Hepatocyte (in vitro differentiated cells): Measurements from ENCODE around the gene AKAP12. TPM values are rescaled to one million over a fixed set of nuclear protein-coding genes. Genes with fewer than 3 reads are reported as not detected.
A peak's percentile ranks its signal among the peaks of the same experiment; 100 is the strongest.

Experiments
- DNase-seq: peaks from one replicate; pipeline ENCODE4 v3.0.0-alpha.2; 2016; ENCODE audit warnings: low spot score
- H2AFZ ChIP-seq: fragments of 200-600 bp; sonication (generic); 2 replicates; pipeline ENCODE4 v1.6.0; 2016; ENCODE audit warnings: antibody characterized with exemption, mild to moderate bottlenecking
- H3K27ac ChIP-seq: fragments of 200-600 bp; sonication (generic); 2 replicates; pipeline ENCODE4 v1.5.1; 2016; ENCODE audit warnings: mild to moderate bottlenecking
- H3K27me3 ChIP-seq: fragments of 200-600 bp; sonication (generic); 2 replicates; pipeline ENCODE4 v1.6.1; 2016
- H3K36me3 ChIP-seq: fragments of 200-600 bp; sonication (generic); replicated peaks from 2 replicates; pipeline ENCODE4 v1.5.1; 2016; ENCODE audit warnings: low read depth; ENCODE audit not compliant: insufficient read depth
- H3K4me1 ChIP-seq: fragments of 200-600 bp; sonication (generic); 2 replicates; pipeline ENCODE4 v1.5.1; 2016; ENCODE audit warnings: mild to moderate bottlenecking, moderate library complexity; ENCODE audit not compliant: insufficient read depth
- H3K4me2 ChIP-seq: fragments of 200-600 bp; sonication (generic); 2 replicates; pipeline ENCODE4 v1.6.0; 2016
- H3K4me3 ChIP-seq: fragments of 200-600 bp; sonication (generic); 2 replicates; pipeline ENCODE4 v1.5.1; 2016; ENCODE audit warnings: mild to moderate bottlenecking
- H3K79me2 ChIP-seq: fragments of 200-600 bp; sonication (generic); 2 replicates; pipeline ENCODE4 v1.6.0; 2017; ENCODE audit warnings: mild to moderate bottlenecking
- H3K9me2 ChIP-seq: fragments of 200-600 bp; sonication (generic); replicated peaks from 2 replicates; pipeline ENCODE4 v1.6.0; 2017; ENCODE audit warnings: mild to moderate bottlenecking; ENCODE audit not compliant: insufficient read depth
- H3K9me3 ChIP-seq: fragments of 200-600 bp; sonication (generic); 2 replicates; pipeline ENCODE4 v1.5.1; 2016; ENCODE audit warnings: low read depth, mild to moderate bottlenecking
- H4K20me1 ChIP-seq: fragments of 200-600 bp; sonication (generic); 2 replicates; pipeline ENCODE4 v1.6.0; 2016; ENCODE audit warnings: mild to moderate bottlenecking; ENCODE audit not compliant: insufficient read depth, poor library complexity, severe bottlenecking
- CTCF ChIP-seq: fragments of 200-600 bp; sonication (generic); IDR thresholded peaks from 2 replicates; pipeline ENCODE4 v1.5.1; 2016; ENCODE audit warnings: antibody characterized with exemption, mild to moderate bottlenecking; ENCODE audit not compliant: poor library complexity
- EZH2 ChIP-seq: fragments of 200-600 bp; sonication (generic); IDR thresholded peaks from 2 replicates; pipeline ENCODE4 v1.6.1; 2016; ENCODE audit warnings: antibody characterized with exemption, mild to moderate bottlenecking, borderline replicate concordance
- EZH2phosphoT487 ChIP-seq: fragments of 200-600 bp; sonication (generic); IDR thresholded peaks from one replicate; pipeline ENCODE4 v1.6.1; 2018; ENCODE audit warnings: antibody characterized with exemption, mild to moderate bottlenecking, low read depth, moderate library complexity; ENCODE audit not compliant: unreplicated experiment, severe bottlenecking
- WGBS: methylation state at CpG from one replicate; pipeline ENCODE4 v1.1.6; 2016; ENCODE audit warnings: low lambda C conversion rate; ENCODE audit errors: missing lambda C conversion rate; 5-methylcytosine and 5-hydroxymethylcytosine counted together
- polyA plus RNA-seq: library from polyadenylated mRNA; unstranded; fragments of >200 nt; fragmentation: Nextera tagmentation; extraction: Ambion mirVana; gene quantifications from 2 replicates; pipeline ENCODE4 v1.2.1, GENCODE V29; 2016
- total RNA-seq: library from RNA; depleted of rRNA; stranded (reverse); fragments of >200 nt; gene quantifications from 2 replicates; pipeline ENCODE4 v1.2.3, GENCODE V29; 2014

The AKAP12 gene
- total and polyA plus RNA-seq, 2 experiments from 2014 or later: 32.1 to 46.2 TPM

DNA sequence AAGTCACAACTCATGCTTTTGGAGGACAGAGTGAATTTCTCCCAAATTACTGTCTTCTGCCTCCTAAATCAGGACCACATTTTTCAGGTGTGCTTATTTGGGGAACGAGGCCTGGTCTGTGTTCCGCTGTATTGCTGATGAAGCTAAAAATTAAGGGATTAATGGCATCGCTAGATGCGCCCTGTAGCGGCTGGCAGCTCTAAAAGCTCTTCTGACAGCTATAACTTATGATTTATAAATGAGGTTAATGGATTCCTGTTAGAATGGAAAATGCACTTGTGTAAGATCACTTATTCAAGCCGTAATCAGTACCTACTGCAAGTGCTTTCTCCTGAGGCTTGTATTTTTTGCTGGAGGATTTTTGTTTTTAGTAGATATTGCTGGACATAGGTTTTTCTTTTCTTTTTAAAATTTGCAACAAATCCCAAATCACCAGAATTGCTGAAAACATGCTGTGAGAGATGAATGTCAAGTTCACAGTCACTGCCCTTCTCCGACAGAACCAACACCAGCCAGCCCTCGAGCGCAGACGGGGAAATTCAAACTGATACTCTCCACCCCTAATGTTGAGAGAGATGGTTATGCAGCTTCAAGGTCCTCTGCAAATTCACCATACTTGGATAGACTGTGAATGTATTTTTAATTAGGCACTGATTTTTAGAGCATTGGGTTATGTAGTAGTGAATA lies 49.1 kb downstream of the AKAP12 start:
- no peak for TF ChIP-seq EZH2
- TF ChIP-seq EZH2phosphoT487: no peak
- no peak for TF ChIP-seq CTCF
- DNase-seq: no peak
- no peaks in the 10 kb centered on the region for H3K79me2 ChIP-seq
- no peak overlapping the region for H2AFZ ChIP-seq
- no peaks in the 10 kb centered on the region for H3K9me3 ChIP-seq
- no peak overlapping the region for H3K4me2 ChIP-seq
- no peak overlapping the region for H3K27ac ChIP-seq
- no peaks in the 10 kb centered on the region for H4K20me1 ChIP-seq
- no peak overlapping the region for H3K4me3 ChIP-seq
- no peaks in the 10 kb centered on the region for H3K9me2 ChIP-seq
- no peaks in the 10 kb centered on the region for H3K27me3 ChIP-seq
- WGBS: 73% methylated on average over 10 of the region's 10 CpGs
- no peaks in the 10 kb centered on the region for H3K36me3 ChIP-seq
- H3K4me1 ChIP-seq: peaks cover 8% of the 10 kb centered on the region

- no peak overlapping the region for H3K27ac ChIP-seq
- no peak overlapping the region for H2AFZ ChIP-seq
- TF ChIP-seq EZH2 (no peak), EZH2phosphoT487 (no peak), CTCF (no peak)
- H3K9me2 ChIP-seq: no peaks in the 10 kb centered on the region
- H3K4me1 ChIP-seq: peaks cover 8% of the 10 kb centered on the region
- no peaks in the 10 kb centered on the region for H3K36me3 ChIP-seq
- H3K9me3 ChIP-seq: no peaks in the 10 kb centered on the region
- no peaks in the 10 kb centered on the region for H3K79me2 ChIP-seq
- no peak overlapping the region for H3K4me3 ChIP-seq
- no peak for DNase-seq
- H3K4me2 ChIP-seq: no peak overlapping the region
- H3K27me3 ChIP-seq: no peaks in the 10 kb centered on the region
- 93% methylated on average over 2 of the region's 2 CpGs for WGBS
- H4K20me1 ChIP-seq: no peaks in the 10 kb centered on the region
Measured at GRCh38 chr6:151289399-151290007, 49.7 kb downstream of the AKAP12 start.

DNA sequence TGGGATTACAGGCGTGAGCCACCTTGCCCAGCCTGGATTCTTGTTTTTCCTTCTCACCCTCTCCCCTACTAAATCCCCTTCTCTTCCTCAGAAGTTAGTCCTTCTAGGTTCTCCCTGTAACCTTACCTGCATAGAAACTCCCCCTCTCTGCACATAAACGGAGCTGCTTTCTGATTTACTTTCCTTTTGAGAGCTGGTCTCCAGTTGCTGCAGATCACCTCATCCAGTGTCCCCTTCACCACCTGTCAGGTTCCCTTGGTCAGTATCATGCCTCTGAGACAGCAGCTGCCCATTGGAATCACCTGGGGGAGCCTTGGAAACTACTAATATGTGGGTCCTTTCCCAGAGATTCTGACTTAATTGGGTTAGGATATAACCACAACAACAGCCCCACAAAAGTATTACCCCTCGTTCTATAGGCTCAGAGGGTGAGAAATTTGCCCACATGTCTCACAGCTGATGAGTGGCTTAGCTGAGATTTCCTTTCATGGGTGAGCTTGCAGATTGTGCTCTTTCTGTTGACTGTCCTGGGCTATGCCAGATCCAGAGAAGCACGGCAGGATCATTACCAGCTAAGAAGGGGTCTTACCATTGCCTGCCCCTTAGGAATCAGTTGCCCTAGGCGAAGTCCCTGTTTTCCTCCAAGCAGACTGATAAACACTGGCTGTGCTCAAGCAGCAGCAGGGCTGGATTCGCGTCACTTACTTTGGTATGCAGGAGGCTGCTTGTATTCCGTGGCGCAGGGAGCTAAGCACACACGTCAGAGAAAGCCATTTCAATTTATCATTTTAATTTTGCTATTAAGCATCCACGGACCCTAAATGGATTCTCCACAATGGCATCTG lies 51.3 kb downstream of the AKAP12 start:
- Histone ChIP-seq H3K27me3 (no peaks in the 10 kb centered on the region), H3K9me3 (no peaks in the 10 kb centered on the region), H3K4me1 (peaks cover 8% of the 10 kb centered on the region), H3K9me2 (no peaks in the 10 kb centered on the region), H2AFZ (no peak overlapping the region), H3K4me2 (peak overlapping the region; percentile 23), H3K36me3 (no peaks in the 10 kb centered on the region), H4K20me1 (no peaks in the 10 kb centered on the region), H3K79me2 (no peaks in the 10 kb centered on the region), H3K4me3 (no peak overlapping the region), H3K27ac (peak overlapping the region; percentile 61)
- no peak for TF ChIP-seq EZH2
- TF ChIP-seq CTCF: no peak
- TF ChIP-seq EZH2phosphoT487: no peak
- DNase-seq: peak; percentile 60
- 51% methylated on average over 11 of the region's 11 CpGs for WGBS
